Measurements from ENCODE around the gene IP6K1. TPM values are rescaled to one million over a fixed set of nuclear protein-coding genes. Genes with fewer than 3 reads are reported as not detected.

IP6K1 gene
- total RNA-seq, 1 donor, result 29.6 TPM

DNA sequence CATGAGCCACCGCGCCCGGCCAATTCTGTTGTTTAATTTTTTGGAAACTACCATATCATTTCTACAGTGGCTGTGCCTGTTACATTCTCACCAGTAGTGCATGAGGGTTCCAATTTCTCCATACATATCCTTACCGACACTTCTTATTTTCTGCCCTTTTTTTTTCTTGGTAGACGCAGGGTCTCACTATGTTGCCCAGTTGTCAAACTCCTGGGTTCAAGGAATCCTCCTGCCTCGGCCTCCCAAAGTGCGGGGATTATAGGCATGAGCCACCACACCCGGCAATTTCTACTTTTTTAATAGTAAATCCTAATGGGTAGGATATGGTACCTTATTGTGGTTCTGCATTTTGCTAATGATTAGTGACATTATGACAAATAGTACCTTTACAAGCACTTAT, 76.5 kb downstream of the IP6K1 start:
- no peak overlapping the region for H3K4me3 ChIP-seq (ENCODE audit: low read depth, low read length)
- DNase-seq (ENCODE audit: low read depth), result no peak
- TF ChIP-seq, protein P1, sequence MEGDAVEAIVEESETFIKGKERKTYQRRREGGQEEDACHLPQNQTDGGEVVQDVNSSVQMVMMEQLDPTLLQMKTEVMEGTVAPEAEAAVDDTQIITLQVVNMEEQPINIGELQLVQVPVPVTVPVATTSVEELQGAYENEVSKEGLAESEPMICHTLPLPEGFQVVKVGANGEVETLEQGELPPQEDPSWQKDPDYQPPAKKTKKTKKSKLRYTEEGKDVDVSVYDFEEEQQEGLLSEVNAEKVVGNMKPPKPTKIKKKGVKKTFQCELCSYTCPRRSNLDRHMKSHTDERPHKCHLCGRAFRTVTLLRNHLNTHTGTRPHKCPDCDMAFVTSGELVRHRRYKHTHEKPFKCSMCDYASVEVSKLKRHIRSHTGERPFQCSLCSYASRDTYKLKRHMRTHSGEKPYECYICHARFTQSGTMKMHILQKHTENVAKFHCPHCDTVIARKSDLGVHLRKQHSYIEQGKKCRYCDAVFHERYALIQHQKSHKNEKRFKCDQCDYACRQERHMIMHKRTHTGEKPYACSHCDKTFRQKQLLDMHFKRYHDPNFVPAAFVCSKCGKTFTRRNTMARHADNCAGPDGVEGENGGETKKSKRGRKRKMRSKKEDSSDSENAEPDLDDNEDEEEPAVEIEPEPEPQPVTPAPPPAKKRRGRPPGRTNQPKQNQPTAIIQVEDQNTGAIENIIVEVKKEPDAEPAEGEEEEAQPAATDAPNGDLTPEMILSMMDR (IDR thresholded peaks at IDR 0.05; ENCODE audit: insufficient read depth, low read length), result no peak

DNA sequence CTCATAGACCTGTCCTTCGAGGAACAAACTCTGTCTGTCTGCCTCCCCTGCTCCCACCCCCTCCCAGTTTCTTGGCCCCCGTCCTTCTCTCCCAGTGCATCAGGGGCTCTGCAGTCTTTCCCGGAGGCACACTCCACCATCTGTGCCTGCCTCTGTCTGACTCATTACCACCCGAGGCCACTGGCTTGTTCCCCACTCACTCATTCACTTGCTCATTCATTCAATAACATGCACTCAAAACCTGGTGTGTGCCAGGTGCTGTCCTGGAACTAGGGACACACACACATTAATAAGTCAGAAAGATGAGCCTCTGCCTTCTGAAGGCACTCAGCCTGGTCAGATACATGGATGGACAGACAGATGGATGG, 79.2 kb downstream of the IP6K1 start:
- H3K4me3 ChIP-seq (ENCODE audit: low read depth, low read length), result no peak overlapping the region
- DNase-seq (ENCODE audit: low read depth), result no peak
- TF ChIP-seq, protein P1 (IDR thresholded peaks at IDR 0.05; ENCODE audit: insufficient read depth, low read length), result no peak

DNA sequence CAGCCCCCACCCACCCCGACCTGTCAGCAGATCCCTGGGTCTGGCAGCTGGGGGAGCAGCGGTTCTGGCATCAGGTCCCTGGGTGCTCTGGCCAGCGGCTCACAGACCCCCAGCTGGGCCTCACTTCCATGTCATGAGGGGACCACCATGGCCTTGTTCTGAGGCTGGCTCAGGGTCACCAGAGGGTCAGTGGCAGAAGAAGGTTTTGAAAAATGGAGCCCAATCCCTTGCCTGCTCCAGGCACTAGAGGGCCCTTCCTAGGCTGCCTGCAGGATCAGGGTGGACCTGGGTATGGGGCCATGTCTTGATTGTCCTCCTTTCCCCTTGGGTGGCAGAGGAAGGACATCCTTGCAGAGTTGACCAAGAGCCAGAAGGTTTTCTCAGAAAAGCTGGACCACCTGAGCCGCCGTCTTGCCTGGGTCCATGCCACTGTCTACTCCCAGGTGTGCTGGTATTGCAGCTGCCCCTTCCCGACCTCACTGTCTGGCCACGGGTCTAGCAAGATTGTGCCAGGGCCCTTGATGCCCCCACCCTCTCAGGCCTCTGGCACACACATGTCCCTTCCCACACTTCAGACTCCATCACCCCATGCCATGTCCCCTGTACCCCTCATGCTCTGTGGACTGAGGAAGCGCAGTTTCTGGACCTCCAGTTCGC, 79.8 kb downstream of the IP6K1 start:
- DNase-seq (ENCODE audit: low read depth), result no peak
- no peak overlapping the region for H3K4me3 ChIP-seq (ENCODE audit: low read depth, low read length)
- TF ChIP-seq, protein P1 (IDR thresholded peaks at IDR 0.05; ENCODE audit: insufficient read depth, low read length), result no peak

DNA sequence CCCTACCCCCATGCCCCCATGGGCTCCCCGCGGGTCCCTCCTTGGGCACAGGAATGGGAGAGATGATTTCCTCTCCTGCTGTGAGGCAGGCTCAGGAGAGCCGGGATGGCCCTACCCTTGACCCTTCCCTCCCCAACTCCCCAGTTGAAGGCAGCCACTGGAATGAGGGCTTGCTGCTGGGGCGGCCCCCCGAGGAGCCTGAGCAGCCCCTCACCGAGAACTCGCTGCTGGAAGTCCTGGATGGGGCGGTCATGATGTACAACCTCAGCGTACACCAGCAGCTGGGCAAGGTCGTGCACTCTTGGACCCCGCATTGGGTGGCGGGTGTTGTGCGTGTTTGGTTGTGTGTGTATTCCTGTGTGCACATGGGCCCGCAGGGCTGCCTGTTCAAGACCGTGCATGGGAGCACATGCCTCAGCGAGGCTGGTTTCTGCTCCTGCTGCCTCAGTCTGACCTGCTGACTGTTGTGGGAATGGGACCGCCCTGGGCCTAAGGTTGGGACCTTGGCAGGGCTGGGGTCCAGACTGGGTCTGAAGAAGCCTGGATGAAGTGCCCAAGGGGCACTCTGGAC, 80.9 kb downstream of the IP6K1 start:
- DNase-seq (ENCODE audit: low read depth), result no peak
- H3K4me3 ChIP-seq (ENCODE audit: low read depth, low read length), result no peak overlapping the region
- TF ChIP-seq, protein P1 (IDR thresholded peaks at IDR 0.05; ENCODE audit: insufficient read depth, low read length), result no peak

DNA sequence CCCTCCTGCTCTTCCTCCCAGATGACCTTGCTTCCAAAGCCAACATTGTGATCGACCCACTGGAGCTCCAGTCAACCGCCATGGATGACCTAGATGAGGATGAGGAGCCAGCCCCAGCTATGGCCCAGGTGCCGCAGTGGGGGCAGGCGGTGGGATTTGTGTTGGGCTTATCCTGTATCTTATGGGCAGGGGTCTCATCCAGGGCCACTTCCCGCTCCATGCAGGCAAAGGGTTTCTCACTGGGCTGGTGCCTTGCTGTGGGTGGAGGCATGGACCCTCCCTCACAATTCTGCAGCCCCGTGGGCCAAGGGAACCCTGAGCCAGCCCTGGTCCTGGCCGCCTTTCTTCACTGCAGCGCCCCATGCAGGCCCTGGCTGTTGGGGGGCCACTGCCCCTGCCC, 81.7 kb downstream of the IP6K1 start:
- TF ChIP-seq, protein P1 (IDR thresholded peaks at IDR 0.05; ENCODE audit: insufficient read depth, low read length), result no peak
- H3K4me3 ChIP-seq (ENCODE audit: low read depth, low read length), result no peak overlapping the region
- no peak for DNase-seq (ENCODE audit: low read depth)

DNA sequence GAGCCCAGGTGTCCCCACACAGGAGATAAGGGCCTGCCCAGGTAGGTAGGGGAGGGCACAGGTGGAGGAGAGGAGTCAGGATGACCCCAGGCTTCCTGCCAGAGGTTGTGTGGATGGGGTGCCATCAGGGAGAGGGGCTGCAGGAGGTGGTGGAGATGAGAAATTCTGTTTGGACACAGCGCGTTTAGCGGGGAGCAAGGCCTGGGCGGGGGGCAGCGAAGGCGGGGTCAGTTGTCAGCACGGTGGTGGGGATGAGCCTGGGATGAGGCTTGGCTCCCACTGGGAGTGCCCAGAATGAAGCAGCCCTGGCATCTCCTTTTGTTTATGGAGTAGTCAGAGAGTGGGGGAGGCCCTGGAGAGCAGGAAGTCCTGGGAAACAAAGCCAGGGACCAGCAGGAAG, 82.4 kb downstream of the IP6K1 start:
- TF ChIP-seq, protein P1 (IDR thresholded peaks at IDR 0.05; ENCODE audit: insufficient read depth, low read length), result no peak
- no peak for DNase-seq (ENCODE audit: low read depth)
- no peak overlapping the region for H3K4me3 ChIP-seq (ENCODE audit: low read depth, low read length)

All from fibroblast of the aortic adventitia (primary cell).